Esophagus muscularis mucosa (tissue), 4 donors: Measurements from ENCODE around the gene CATSPERE. TPM values are rescaled to one million over a fixed set of nuclear protein-coding genes. Genes with fewer than 3 reads are reported as not detected.

Experiments used
- DNase-seq: peaks from one replicate; pipeline ENCODE4 v3.0.0-alpha.2; 2017; ENCODE audit errors: extremely low spot score
- H3K27ac ChIP-seq, 4 donors: fragments of 200-600 bp; sonication (generic); replicated peaks in 1 of 4; 1 replicate in 3 of 4; 2 replicates in 1 of 4; pipeline ENCODE4 v1.5.1; 2016 to 2019; ENCODE audit warnings: mild to moderate bottlenecking in 1 of 4
- H3K27me3 ChIP-seq, 4 donors: fragments of 200-600 bp; sonication (generic); one replicate each; pipeline versions ENCODE4 v1.5.1 to v1.6.0; 2016 to 2019
- H3K36me3 ChIP-seq, 4 donors: fragments of 200-600 bp; sonication (generic); one replicate each; pipeline ENCODE4 v1.5.1; 2016 to 2019
- H3K4me1 ChIP-seq, 4 donors: fragments of 200-600 bp; sonication (generic); one replicate each; pipeline ENCODE4 v1.5.1; 2016 to 2019
- H3K4me3 ChIP-seq, 4 donors: fragments of 200-600 bp; sonication (generic); 1 replicate in 2 of 4; 2 replicates in 2 of 4; pipeline ENCODE4 v1.5.1; 2016 to 2019; ENCODE audit warnings: mild to moderate bottlenecking in 4 of 4, moderate library complexity in 1 of 4
- H3K9me3 ChIP-seq, 4 donors: fragments of 200-600 bp; sonication (generic); 1 replicate in 3 of 4; 2 replicates in 1 of 4; pipeline ENCODE4 v1.5.1; 2016 to 2019
- CTCF ChIP-seq, 3 experiments: fragments of 200-600 bp in 2 of 3; fragments of 450-650 bp in 1 of 3; sonication (generic) in 2 of 3; IDR thresholded peaks; one replicate each; pipeline ENCODE4 v1.5.1; 2017 to 2019; ENCODE audit warnings: antibody characterized with exemption in 3 of 3, mild to moderate bottlenecking in 2 of 3, moderate library complexity in 1 of 3
- EP300 ChIP-seq: sonication (generic); formaldehyde crosslinking; IDR thresholded peaks from one replicate; pipeline ENCODE4 v1.6.1; 2017; ENCODE audit warnings: antibody characterized with exemption
- POLR2A ChIP-seq: fragments of 450-650 bp; IDR thresholded peaks from one replicate; pipeline ENCODE4 v1.6.1; 2017; ENCODE audit warnings: antibody characterized with exemption, moderate library complexity, mild to moderate bottlenecking, low read depth
- POLR2AphosphoS5 ChIP-seq, 2 donors: sonication (generic); formaldehyde crosslinking; IDR thresholded peaks; one replicate each; pipeline ENCODE4 v1.6.1; 2017; ENCODE audit warnings: antibody characterized with exemption in 2 of 2
- WGBS: methylation state at CpG from one replicate; pipeline ENCODE4 v1.1.5; 2018; 5-methylcytosine and 5-hydroxymethylcytosine counted together
- intact Hi-C: fragments of 100-400 bp; cut with DNase I; formaldehyde crosslinking; loops from one replicate; pipeline ENCODE4 v1.15.1; 2023
- total RNA-seq, 4 donors: library from RNA; depleted of rRNA; stranded (reverse); fragments of >200 nt; gene quantifications; one replicate each; pipeline versions ENCODE4 v1.1.0 to v1.2.1, GENCODE V29; 2016

The CATSPERE gene
- total RNA-seq, 4 donors from 2014 or later, result 1.4 to 3.5 (median 2.1) TPM

GRCh38 chr1:244601336-244601735, 140.3 kb downstream of the CATSPERE start:
- Histone ChIP-seq H3K27me3 (no peaks in the 10 kb centered on the region), H3K4me3 (no peak overlapping the region), H3K36me3 (no peaks in the 10 kb centered on the region), H3K27ac (no peak overlapping the region), H3K9me3 (no peaks in the 10 kb centered on the region), H3K4me1 (no peaks in the 10 kb centered on the region)
- WGBS, result 87% methylated on average over 8 of the region's 8 CpGs
- DNase-seq, result no peak
- TF ChIP-seq POLR2AphosphoS5 (IDR thresholded peaks at IDR 0.05), result no peak
- TF ChIP-seq EP300, result no peak
- TF ChIP-seq CTCF (IDR thresholded peaks at IDR 0.05), result no peak
- TF ChIP-seq POLR2A, result no peak
- intact Hi-C loops, result loop anchor here (5.0 kb wide), 1 partner anchor 441 kb away; no protein-coding TSS in a partner anchor

- TF ChIP-seq POLR2A (no peak), EP300 (no peak), POLR2AphosphoS5 (IDR thresholded peaks at IDR 0.05) (no peak), CTCF (IDR thresholded peaks at IDR 0.05) (peak; percentile 83 to 90 (median 85))
- no peaks in the 10 kb centered on the region for H3K9me3 ChIP-seq
- intact Hi-C loops, result loop anchor here (1.0 to 5.0 kb wide), 2 partner anchors 193 to 439 kb away; no protein-coding TSS in a partner anchor
- no peak for DNase-seq
- no peaks in the 10 kb centered on the region for H3K4me1 ChIP-seq
- H3K4me3 ChIP-seq, result no peak overlapping the region
- no peaks in the 10 kb centered on the region for H3K36me3 ChIP-seq
- H3K27ac ChIP-seq, result no peak overlapping the region
- H3K27me3 ChIP-seq, result no peaks in the 10 kb centered on the region
Measured at GRCh38 chr1:244603498-244603897, 142.4 kb downstream of the CATSPERE start.

GRCh38 chr1:244605835-244606370, 144.8 kb downstream of the CATSPERE start:
- TF ChIP-seq CTCF (IDR thresholded peaks at IDR 0.05), result no peak
- TF ChIP-seq POLR2A, result no peak
- Histone ChIP-seq H3K4me3 (no peak overlapping the region), H3K9me3 (no peaks in the 10 kb centered on the region), H3K36me3 (no peaks in the 10 kb centered on the region), H3K4me1 (no peaks in the 10 kb centered on the region), H3K27ac (no peak overlapping the region), H3K27me3 (no peaks in the 10 kb centered on the region)
- WGBS, result 80% methylated on average over 6 of the region's 6 CpGs
- intact Hi-C loops, result no loop called here
- no peak for DNase-seq

GRCh38 chr1:244614113-244614836, 153.2 kb downstream of the CATSPERE start:
- Histone ChIP-seq H3K36me3 (no peaks in the 10 kb centered on the region), H3K9me3 (no peaks in the 10 kb centered on the region), H3K27ac (no peak overlapping the region), H3K27me3 (no peaks in the 10 kb centered on the region), H3K4me3 (no peak overlapping the region), H3K4me1 (no peaks in the 10 kb centered on the region)
- DNase-seq, result no peak
- no peak for TF ChIP-seq POLR2AphosphoS5 (IDR thresholded peaks at IDR 0.05)
- no peak for TF ChIP-seq EP300
- no peak for TF ChIP-seq POLR2A
- TF ChIP-seq CTCF (IDR thresholded peaks at IDR 0.05), result no peak
- intact Hi-C loops, result no loop called here
- 75% methylated on average over 9 of the region's 9 CpGs for WGBS
